NCI-H2171 treated with DMSO at 0.1 percent for 48 hours (cell line): ENCODE results near the gene FAM171A2.
"Not testable (repeated sequence)": the region's sequence is repeated elsewhere in the genome, so short reads cannot be mapped to it uniquely, and the experiment has no call there.

Source experiments
- DNase-seq: peaks from one replicate; lab custom pipeline; 2025; lab: John Stamatoyannopoulos, UW

FAM171A2 gene

DNA sequence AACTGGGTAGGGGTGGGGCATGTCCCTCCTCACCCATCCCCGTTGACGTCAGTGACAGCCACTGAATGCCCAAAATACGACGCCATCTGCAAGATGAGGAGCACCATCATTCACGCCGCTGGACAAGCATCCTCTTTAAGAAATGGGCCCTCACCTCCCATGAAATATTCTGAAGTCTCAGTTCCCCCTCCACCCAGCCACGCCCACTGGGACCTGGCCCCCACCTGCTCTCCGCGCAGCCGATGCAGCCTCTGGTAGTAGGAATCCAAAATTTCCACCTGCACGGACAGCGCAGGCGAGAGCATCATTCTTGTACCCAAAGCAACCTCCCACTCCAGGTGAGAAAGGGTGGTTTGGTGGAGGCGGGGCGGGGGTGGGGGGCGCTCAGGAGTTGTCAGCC, 20.2 kb upstream of the FAM171A2 start:
- DNase-seq = no peak

DNA sequence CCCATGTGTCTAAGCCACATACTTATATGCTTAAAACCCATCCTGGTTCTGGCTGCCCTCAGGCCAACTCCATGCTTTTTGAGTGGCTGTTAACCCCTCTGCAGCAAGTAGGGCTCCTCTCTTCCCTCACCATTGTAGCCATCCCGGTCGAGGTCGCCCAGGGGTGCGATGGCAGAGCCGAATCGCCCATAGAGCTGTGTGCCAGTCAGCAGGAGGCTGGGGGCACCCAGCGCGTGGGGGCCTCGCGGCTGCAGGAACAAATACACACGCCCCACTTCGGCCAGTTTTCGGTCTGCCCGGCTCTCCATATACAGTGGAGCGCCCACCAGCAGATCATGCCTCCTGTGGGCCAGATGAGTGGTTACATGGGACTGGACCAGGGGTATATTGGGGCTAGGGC, 19.7 kb upstream of the FAM171A2 start:
- no peak for DNase-seq

DNA sequence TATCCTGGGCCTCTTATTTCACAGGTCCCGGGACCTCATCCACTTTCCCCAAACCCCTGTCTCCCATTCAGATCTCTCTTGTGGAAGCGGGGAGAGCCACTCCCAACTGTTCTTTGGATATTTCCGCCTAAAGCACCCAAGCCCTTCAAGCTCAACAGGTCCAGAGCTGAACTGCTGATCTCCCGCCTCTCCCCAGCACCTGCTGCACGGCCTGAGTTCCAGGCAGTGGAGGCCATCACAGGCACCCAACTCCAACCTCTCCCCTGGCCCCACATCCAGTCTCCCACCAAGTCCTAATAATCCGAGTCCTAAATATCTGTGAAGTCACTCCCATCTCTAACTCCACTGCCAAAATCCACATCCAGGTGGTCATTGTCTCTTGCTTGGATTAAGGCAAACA, 19.3 kb upstream of the FAM171A2 start:
- no peak for DNase-seq

DNA sequence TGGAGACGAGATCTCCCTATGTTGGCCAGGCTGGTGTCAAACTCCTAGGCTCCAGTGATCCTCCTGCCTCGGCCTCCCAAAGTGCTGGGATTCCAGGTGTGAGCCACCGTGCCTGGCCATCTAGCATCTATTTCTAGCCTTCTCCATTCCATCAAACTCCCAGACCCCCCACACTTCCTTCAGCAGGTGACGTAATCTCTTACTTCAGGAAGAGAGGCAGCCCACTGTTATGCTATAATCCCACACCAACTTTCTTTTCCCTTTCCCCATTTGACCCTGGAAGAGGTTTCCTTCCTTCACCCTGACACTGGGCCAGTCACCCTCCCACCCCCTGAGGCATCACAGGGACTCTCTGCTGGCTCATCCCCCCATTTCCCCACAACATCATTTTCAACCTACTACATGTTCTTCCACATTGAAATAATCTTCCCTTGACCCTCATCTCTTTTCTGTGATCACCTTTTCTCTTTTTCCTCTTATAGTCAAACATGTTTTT, 18.2 kb upstream of the FAM171A2 start:
- DNase-seq = no peak

DNA sequence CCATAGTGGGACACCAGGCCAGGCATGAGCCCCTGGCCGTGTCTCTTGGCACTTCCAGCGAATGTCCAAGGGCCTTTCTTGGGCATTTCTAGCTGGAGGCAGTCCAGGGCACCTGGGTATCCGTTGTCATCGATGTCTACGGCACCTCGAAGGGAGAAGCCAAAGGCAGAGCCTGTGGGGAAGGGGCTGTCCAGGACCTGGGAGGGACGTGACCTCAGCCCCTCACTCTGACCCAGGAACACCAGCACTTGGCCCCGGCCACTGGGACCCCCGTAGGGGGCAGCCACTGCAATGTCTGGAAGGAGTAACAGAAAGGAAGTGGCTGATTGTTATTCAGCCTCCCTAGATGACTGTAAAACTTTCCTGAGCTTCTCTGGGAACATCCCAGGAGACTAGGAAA, 17.1 kb upstream of the FAM171A2 start:
- no peak for DNase-seq

DNA sequence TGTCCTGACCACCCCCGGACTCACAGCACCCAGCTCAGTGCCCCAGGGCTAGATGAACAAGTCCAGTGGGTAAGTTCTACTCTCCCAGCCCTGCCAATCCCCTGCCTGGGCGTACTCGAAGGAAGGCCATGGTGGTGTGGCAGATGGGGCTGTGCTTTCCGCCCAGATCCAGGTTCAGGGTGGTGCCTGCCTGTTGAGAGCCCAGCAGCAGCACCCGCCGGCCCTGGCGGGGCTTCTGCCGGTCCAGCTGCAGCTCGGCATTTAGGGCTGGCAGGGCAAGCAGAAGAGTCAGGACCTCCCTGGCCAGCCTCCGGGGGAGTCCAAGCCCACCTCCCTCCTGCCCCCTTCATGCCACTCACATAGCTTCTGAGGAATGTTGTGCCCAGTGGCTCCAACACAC, 16.2 kb upstream of the FAM171A2 start:
- no peak for DNase-seq

DNA sequence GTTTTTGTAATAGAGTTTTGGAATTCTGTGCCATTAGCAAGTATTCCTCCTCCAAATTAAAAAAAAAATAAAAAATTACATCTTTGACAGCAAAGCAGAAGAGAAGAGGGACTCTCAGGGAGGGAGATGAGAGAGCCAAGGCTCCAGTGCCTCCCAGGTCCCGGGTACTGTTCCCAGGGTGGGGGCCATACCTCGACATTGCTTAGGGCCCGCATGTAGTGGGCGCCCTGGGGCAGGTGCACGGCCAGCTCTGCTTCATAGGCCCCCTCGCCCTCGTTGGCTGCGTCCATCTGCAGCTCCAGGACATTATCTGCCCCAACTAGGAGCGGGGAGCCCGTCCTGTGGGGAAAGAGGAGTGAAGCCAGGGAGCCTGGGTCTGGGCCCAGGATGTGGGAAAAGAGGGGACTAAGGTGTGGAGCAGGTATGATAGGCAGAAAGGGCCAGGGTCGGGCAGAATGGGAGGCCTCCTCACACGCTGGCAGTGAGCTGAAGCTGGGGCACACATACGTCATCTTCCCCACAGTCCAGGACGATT, 14.6 kb upstream of the FAM171A2 start:
- no peak for DNase-seq

DNA sequence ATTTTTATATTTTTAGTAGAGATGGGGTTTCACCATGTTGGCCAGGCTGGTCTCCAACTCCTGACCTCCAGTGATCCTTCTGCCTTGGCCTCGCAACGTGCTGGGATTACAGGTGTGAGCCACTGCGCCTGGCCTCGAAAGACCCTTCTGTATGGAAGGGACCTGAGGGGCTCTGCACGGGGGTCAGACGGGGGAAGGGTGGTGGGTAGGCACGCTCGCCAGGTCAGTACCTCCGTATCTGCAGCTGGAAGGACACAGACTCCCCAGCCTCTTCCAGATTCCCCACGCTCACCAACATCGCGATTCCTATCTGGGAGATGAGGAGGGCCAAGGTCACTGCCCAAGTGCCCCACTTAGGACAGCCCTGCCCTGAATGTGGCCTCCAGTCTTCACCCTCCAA, 13.1 kb upstream of the FAM171A2 start:
- no peak for DNase-seq

DNA sequence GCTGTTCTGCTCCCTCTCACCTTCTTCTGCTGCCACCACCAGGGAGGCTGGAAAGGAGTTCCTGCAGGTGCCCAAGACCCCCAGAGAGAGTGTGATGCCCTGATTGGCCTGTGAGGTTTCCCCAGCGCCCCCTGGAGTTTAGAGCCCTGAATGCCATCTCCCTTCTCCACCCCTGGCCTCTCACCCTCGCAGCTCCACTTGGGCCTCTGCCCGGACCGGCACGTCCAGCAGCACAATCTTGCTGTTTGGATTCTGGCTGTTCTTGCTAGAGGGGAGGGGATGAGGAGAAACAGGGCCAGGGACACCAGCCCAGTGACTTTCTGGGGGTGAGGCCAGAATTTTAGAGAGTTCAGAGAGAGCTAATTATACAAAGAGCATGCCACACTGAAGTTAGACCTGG, 12.5 kb upstream of the FAM171A2 start:
- DNase-seq = no peak

DNA sequence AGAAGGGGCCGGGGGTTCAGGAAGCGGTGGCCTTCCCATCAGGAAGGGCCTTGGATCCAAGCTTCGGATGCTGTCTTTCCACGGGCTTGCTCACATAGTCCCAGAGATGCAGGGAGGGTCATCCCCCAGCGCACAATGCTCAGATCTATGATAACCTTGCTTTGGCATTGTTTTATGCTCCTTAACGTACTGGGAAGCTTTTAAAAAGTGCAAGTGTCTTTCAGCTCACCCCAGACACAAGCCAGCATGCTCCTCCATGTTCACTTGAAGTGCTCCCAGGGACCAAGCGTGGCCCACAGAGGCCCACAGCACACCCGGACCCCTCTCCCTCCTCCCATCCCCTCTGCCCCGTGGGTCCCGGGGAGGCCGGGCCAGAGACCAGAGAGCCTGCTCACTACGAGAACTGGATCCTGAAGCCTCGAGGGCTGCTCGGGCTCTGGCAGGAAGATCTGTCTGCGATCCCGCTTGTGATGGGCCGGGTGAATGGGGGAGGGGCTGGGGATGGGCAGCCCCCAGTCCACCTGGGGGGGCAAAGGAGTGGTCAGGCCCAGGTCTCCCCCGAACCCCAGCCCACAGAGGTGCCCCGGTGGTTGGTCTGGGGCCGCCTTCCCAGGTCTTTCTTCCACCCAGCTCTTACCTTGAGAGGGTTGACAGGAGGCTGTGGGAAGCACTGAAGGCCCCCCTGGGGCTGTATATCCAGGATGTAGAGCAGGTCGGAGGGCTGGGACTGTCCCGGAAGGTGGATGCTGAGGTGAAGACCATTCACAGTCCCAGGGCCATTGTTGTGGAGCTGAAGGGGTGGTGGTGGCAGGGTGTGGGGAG, 11.8 kb upstream of the FAM171A2 start:
- DNase-seq = no peak

DNA sequence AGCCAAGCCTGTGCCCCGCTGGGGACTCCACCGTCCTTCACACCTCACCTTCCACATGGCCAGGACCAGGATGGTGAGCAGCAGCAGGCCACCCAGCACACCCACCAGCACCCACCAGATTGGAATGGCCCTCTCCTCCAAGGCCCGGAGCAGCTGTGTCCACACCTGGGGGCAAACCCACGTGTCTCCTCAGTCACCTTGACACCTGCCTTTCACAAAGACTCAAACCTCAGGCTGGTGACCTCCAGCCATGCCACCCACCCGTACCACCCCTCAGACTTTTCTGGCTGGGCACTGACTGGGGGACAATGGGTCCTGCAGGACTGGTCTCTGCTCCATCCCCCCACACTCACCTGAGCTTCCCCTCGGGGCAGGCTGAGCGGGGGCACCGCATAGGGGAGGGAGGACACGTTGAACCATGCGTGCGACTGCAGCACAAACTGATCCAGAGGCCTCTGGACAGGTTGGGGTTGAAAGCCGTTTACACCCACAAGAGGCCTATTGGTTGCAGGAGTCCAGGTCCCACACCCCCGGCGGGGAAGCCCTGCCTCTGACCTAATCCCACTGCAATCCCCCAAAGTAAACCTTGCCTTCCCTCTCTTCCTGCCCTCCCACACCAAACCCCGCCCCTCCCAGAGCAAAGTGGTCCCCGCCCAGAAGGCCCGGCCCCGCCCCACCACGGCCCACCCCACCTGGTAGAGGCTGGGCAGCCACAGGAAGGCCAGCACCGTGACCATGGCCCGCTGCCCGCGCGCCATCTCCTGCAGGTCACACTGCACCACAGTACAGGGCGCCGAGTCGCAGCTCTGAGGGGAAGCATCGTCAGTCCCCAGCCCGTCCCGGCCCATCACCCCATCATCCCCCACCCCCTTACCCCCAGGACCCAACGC, 10.9 kb upstream of the FAM171A2 start:
- no peak for DNase-seq

DNA sequence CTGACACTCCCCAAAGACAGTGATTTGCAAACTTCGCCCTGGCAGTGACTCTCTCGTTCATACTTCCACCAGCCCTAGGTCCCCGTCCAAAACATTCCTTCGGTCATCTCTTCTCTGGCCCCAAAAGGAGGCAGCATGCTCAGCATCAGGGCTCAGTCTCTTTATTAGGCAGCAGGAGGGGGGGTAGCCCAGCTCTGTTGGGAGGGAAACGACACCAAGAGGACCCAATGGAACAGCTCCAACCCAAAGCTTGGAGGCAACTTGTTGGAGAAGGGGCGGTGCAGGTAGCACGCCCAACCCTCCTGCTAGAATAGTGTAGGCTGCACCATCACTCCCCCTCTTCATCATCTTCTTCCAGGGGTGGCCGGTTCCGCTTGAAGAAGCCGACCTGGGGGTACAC, 8.4 kb upstream of the FAM171A2 start:
- no peak for DNase-seq

DNA sequence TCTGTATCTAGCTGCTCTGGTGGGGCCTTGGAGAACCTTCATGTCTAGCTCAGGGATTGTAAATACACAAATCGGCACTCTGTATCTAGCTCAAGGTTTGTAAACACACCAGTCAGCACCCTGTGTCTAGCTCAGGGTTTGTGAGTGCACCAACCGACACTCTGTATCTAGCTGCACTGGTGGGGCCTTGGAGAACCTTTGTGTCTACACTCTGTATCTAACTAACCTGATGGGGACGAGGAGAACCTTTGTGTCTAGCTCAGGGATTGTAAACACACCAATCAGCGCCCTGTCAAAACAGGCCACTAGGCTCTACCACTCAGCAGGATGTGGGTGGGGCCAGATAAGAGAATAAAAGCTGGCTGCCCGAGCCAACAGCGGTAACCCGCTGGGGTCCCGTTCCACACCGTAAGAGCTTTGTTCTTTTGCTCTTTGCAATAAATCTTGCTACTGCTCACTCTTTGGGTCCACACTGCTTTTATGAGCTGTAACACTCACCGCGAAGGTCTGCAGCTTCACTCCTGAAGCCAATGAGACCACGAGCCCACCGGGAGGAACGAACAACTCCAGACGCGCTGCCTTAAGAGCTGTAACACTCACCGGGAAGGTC, 5.9 kb upstream of the FAM171A2 start:
- DNase-seq = not testable (repeated sequence)

DNA sequence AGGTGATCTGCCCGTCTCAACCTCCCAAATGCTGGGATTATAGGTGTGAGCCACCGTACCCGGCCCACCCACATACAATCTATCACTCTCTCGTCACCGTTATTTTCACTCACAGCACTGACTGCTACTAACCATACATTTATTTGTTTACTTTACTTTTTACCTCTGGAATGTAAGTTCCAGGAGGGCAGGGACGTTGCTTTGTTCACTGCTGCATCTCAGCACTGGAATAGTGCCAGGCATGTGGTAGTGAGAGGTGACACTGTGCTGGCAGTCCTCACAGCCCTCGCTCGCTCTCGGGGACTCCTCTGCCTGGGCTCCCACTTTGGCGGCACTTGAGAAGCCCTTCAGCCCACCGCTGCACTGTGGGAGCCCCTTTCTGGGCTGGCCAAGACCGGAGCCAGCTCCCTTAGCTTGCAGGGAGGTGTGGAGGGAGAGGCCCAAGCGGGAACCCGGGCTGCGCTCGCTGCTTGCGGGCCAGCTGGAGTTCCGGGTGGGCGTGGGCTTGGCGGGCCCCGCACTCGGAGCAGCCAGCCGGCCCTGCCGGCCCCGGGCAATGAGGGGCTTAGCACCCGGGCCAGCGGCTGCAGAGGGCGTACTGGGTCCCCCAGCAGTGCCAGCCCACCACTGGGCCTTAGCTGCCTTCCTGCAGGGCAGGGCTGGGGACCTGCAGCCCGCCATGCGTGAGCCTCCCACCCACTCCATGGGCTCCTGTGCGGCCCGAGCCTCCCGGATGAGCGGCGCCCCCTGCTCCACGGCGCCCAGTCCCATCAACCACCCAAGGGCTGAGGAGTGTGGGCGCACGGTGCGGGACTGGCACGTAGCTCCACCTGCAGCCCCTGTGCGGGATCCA, 5.0 kb upstream of the FAM171A2 start:
- not testable (repeated sequence) for DNase-seq

DNA sequence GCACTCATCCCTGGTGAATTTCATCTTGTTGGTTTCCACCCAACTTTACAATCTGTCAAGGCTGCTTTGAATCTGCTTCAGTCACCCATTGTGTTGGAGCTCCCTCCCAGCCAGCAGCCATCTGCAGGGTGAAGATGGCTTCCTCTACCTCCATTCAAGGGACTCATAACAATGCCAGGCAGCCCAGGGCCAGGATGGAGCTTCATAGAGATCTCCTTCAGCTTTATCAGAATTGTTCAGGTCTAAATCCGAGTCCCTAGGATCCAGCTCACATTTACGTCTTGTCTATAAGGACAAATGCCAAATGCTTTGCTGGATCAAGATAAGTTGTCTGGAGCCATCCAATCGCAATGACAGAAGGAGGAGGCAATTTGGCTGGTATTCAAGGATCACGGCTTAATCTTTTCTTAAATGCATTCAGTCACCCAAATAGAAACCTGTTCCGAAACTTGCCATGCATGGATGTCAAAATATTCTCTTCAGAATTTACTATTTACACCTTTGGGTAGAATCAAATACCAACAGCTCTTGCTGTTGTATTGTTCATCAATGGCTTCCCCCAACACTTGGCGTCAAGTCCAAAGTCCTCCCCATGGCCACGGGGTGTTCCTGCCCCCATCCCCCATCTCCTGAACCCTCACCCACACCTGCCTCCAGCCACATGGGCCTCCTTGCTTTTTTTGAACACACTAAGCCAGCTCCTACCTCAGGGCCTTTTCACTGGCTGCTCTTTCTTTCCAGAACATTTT, 3.8 kb upstream of the FAM171A2 start:
- no peak for DNase-seq

DNA sequence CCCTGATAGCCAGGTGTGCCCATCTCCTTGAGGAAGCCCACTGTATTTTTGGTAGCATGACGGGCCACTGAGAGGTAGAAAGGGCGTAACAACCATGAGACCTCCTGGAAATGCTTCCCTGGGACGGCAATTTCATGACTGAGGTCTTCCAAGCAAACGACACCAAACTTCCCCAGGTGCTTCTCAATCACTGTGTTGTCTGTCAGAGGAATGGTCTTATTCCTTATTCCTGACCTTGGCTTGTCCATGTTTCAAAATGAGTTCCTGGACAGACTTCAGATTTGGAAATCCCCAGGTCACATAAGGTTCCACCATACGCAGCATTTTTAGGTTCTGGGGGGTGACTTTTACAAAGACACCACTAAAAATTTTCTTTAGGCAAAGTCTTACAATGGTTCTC, 1.4 kb upstream of the FAM171A2 start:
- not testable (repeated sequence) for DNase-seq

DNA sequence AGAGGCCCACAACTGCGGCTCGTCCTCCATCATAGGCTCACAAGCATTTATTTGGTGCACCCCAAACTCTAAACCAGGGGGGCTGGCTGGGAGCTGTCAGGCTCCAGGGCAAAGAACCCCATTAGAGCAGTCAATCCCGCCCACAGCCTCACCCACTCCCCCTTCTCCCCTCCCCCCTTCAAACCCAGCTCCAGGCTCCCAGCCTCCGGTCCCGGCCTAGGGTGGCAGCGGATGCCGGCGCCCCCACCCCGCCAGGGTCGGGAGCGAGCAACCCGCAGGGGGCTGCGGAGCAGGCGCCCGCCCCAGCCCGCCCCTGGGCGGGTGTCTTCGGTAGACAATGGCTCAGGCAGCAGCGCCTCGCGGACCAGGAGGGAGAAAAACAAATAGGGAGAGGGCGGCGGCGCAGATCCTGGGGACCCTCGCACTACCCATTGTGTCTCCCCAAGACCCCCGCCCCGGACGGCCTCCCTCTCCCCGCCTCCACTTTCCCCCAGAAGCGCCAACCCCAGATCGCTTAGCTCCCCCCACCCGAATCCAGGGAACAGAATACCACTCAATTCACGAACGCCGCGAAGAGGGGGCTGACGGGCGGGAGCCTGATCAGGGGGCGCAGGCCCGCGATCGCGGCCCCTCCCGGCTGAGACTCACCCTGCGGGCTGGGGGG, 572 bp downstream of the FAM171A2 start:
- no peak for DNase-seq

DNA sequence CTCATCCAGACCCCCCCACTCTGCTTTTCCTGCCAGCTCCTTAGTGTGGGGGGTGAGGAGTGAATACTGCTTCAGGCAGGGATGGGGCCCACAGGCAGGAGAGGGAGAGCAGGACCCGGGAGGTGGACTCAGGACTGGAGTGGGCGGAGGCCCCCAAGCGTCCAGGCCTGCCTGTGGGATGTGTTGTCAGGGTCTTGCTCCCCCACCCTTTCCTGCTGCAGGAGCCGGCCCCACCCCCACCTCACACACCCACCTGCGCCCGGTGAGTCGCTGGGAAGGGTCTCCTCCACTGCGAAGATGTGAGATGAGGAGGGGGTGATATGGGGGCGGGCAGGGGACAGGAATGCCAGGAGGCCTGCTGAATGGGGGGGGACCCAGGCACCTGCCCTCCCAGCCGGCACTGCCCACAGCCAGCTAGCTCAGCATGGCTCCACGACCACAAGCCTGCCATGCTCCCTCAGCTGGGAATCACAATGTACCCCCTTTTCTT, 1.1 kb downstream of the FAM171A2 start:
- no peak for DNase-seq

DNA sequence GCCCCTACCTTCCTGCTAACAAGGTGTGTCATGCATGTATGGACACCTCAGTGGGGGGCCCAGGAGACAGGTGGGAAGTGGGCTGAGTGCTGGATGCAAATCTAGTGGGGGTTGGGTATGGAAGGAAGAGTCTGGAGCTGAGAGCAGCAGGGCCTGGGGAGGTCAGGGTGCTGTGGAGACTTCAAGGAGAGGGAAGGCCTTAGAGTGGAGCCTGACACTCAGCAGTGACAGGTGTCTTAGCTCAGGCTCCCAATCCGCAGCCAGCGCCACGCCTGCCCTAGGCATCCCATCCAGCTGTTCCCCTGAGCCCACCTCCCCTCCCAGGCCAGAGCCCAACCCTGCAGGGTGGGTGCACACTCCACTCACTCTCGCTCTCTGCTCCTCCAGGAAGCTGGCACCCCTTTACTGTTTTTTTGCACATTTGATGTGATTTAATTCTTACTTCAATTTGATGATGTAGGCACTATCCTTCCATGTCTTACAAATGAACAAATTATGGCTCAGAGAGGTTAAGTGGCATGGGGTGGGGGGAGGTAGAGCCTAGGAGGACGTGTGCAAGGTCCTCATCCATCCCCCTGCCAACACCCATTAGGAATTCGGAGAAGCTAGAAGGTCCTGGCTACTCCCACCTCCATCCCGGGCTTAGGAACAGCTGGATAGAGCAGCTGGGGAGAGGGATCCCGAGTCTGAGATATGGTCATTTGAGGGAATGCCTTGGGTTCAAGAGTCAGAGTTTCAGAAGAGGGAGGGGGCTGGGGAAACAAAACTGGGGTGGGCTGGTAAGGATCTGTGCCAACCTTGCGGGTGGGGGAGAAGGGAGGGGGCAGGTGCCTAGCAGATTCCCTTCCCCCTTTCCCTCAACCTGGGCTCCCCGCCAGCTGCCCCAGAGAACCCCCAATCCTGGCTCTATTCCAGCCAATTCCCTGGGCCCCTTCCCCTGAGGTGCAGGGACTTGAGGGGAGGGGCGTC, 2.1 kb downstream of the FAM171A2 start:
- peak; percentile 46 for DNase-seq
